GM12873 (cell line): ENCODE measurements around the gene MACROD2.

Experiments used
- TF ChIP-seq, protein P1 (sequence below): IDR thresholded peaks from 2 replicates; pipeline ENCODE4 v1.5.1; 2012; ENCODE audit warnings: low read depth, mild to moderate bottlenecking, moderate library complexity, low read length, control low read depth; ENCODE audit not compliant: insufficient read depth; ENCODE audit errors: missing control alignments

The MACROD2 gene

GRCh38 chr20:14918976-14919375, 923.7 kb downstream of the MACROD2 start:
- TF ChIP-seq, protein P1, sequence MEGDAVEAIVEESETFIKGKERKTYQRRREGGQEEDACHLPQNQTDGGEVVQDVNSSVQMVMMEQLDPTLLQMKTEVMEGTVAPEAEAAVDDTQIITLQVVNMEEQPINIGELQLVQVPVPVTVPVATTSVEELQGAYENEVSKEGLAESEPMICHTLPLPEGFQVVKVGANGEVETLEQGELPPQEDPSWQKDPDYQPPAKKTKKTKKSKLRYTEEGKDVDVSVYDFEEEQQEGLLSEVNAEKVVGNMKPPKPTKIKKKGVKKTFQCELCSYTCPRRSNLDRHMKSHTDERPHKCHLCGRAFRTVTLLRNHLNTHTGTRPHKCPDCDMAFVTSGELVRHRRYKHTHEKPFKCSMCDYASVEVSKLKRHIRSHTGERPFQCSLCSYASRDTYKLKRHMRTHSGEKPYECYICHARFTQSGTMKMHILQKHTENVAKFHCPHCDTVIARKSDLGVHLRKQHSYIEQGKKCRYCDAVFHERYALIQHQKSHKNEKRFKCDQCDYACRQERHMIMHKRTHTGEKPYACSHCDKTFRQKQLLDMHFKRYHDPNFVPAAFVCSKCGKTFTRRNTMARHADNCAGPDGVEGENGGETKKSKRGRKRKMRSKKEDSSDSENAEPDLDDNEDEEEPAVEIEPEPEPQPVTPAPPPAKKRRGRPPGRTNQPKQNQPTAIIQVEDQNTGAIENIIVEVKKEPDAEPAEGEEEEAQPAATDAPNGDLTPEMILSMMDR, result no peak

DNA sequence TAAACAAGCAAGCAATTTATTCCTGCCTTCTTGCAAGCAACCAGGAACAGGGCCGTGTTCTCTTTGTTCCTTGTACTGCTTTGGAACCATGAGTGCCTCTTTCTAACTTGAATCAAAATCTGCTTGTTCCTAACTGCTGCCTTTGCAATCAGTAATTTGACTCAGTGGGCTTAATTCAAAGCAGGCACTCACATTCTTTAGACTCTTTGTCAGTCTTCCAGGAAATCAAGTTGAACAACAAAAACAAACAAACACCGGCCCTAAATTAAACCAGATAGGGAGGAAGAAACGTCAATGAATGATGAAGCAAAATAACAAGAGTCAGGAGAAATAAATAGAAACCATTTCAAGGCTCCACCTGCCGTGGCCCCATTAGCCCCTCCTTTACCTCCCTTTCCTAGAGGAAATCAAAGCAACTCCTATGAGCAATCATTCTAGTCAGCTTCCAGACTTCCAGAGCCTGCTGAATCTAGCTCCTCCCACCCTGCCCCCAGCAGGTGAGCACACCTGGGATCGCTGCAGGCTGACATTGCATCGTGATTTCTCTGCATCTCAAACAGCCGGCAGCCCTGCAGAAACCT, 924.3 kb downstream of the MACROD2 start:
- TF ChIP-seq, protein P1, result no peak

- TF ChIP-seq, protein P1, result no peak
Observed at GRCh38 chr20:14921513-14921912, 926.2 kb downstream of the MACROD2 start.

DNA sequence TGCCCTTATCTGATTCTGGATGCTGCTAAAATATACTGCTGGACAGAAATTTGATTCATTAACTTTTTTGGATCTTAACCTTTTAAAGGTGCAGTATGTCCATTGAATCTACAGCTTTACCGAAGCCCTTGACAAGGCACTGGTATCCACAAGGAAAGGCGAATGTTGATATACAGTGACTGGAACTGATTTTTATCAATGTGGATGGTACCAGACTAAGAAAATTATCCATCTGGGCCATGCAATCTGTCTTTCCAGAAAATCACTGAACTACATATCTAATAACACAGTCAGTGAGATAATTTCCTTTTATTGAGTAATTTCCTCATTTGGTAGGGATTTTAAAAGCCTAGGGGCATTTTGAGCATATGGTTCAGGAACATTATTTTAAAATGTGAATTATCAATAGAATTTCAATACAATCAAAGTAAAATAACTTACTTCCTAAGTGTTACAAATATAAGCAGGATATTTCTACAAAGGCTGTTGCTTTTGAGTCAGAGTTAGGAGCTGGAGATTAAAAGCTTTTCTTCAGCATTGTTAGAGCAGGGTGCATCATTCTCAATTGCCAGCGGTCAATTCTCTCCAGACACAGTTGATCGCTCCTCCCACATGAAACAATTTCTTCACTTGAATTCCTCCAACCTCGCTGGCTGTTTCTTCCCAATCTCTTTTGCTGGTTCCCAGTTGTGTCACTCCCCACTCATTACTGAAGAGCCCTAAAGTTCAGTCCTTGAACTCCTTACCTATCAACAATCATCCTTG, 927.4 kb downstream of the MACROD2 start:
- TF ChIP-seq, protein P1, result no peak

DNA sequence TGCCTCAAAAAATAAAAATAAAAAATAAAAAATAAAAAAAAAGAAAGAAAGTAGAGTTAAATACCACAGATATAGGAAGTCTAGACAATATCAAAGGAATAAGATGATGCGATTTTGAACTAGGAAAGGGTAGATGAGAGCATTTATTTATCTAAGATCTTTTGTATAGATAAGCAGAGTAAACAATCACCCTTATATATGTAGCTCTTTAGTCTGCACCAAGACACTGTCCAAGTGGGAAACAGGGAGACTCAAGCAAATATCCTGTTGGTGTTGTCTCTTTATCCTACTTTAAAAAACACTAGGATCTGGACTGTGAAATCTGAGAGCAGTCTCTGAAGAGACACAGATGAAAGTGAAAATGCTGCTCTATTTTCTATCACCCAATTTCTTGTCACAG, 929.1 kb downstream of the MACROD2 start:
- TF ChIP-seq, protein P1, result no peak

GRCh38 chr20:14925300-14925699, 930.0 kb downstream of the MACROD2 start:
- TF ChIP-seq, protein P1, result no peak

DNA sequence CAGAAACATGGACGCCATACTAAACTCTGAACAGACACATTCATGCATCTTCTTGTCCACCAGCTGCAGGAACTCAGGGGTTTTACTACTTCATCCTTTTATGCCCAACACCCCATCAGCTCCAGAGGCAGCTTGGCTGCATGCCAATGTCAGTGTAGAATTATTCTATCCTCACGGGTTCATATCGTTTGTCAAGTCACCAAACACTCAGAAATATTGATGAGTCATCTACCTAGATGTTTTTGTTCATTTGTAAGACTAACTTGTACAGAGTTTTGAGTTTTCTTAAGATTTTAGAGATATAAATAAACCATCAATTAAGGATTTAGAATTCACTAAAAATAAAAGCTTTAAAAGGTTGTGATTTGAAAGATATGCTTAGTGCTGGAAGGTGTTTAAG, 932.8 kb downstream of the MACROD2 start:
- TF ChIP-seq, protein P1, result no peak
